GM19193 (cell line): ENCODE results near the gene RXFP4.
A peak's percentile ranks its signal among the peaks of the same experiment; 100 is the strongest.

Experiments
- POLR2A ChIP-seq: IDR thresholded peaks from 4 replicates; pipeline ENCODE4 v1.6.1; 2011; ENCODE audit not compliant: insufficient read depth, insufficient read length; ENCODE audit errors: extremely low read depth

RXFP4 gene

GRCh38 chr1:155968051-155968400 lies 26.6 kb downstream of the RXFP4 start:
- TF ChIP-seq POLR2A = no peak

GRCh38 chr1:155968670-155969069 lies 27.2 kb downstream of the RXFP4 start:
- no peak for TF ChIP-seq POLR2A

- TF ChIP-seq POLR2A = no peak
Measured at GRCh38 chr1:155969377-155969791, 27.9 kb downstream of the RXFP4 start.

- peak; percentile 34 for TF ChIP-seq POLR2A
Measured at GRCh38 chr1:155970531-155971167, 29.2 kb downstream of the RXFP4 start.

GRCh38 chr1:155971910-155972809 lies 30.7 kb downstream of the RXFP4 start:
- TF ChIP-seq POLR2A = no peak

GRCh38 chr1:155973723-155974122 lies 32.3 kb downstream of the RXFP4 start:
- TF ChIP-seq POLR2A = no peak

GRCh38 chr1:155974208-155975115 lies 33.0 kb downstream of the RXFP4 start:
- no peak for TF ChIP-seq POLR2A

- no peak for TF ChIP-seq POLR2A
Measured at GRCh38 chr1:155975375-155976061, 34.1 kb downstream of the RXFP4 start.

GRCh38 chr1:155976062-155976912 lies 34.8 kb downstream of the RXFP4 start:
- TF ChIP-seq POLR2A = peak; percentile 18

GRCh38 chr1:155976913-155977689 lies 35.7 kb downstream of the RXFP4 start:
- TF ChIP-seq POLR2A = no peak

GRCh38 chr1:155977690-155978324 lies 36.4 kb downstream of the RXFP4 start:
- TF ChIP-seq POLR2A = peak; percentile 51

- TF ChIP-seq POLR2A = peak; percentile 76
Measured at GRCh38 chr1:155978325-155978972, 37.0 kb downstream of the RXFP4 start, which contains the start of gene ARHGEF2. ARHGEF2 (minus strand) TSS chr1:155978547; CDS start chr1:155978427, 120 bp downstream.
